Measurements from ENCODE around the gene RBM25. TPM values are rescaled to one million over a fixed set of nuclear protein-coding genes. Genes with fewer than 3 reads are reported as not detected.
A peak's percentile ranks its signal among the peaks of the same experiment; 100 is the strongest.
"Not testable (repeated sequence)": the region's sequence is repeated elsewhere in the genome, so short reads cannot be mapped to it uniquely, and the experiment has no call there.

RBM25 gene
- total and polyA plus RNA-seq, 2 experiments from 2014 or later, result 120 to 204 TPM

- H3K4me2 ChIP-seq; H3F3A ChIP-seq (replicated peaks; ENCODE audit: low read depth); H3K4me1 Mint-ChIP-seq; H3K27ac Mint-ChIP-seq; H3K4me3 Mint-ChIP-seq; H3K79me2 ChIP-seq (replicated peaks; ENCODE audit: insufficient read depth); H3K27me3 Mint-ChIP-seq (ENCODE audit: insufficient read depth, low read depth, poor library complexity); H2AFZ ChIP-seq; H4K20me1 ChIP-seq (replicated peaks; ENCODE audit: insufficient read depth); H3K9me2 ChIP-seq (ENCODE audit: insufficient read depth); H3K27ac ChIP-seq (ENCODE audit: low read depth); H3K9me3 Mint-ChIP-seq; H3K36me3 Mint-ChIP-seq (ENCODE audit: low read depth); H3K4me3 ChIP-seq; H3K36me3 ChIP-seq (ENCODE audit: insufficient read depth); H3K4me1 ChIP-seq (ENCODE audit: insufficient read depth); H3K27me3 ChIP-seq (ENCODE audit: insufficient read depth); ATAC-seq; DNase-seq (ENCODE audit: low spot score): not testable (repeated sequence)
Measured at GRCh38 chr14:73011189-73011588, 47.1 kb upstream of the RBM25 start.

- no peaks in the 10 kb centered on the region for H3K9me3 Mint-ChIP-seq
- Histone ChIP-seq H3K4me1 (ENCODE audit: insufficient read depth) (no peaks in the 10 kb centered on the region), H4K20me1 (replicated peaks; ENCODE audit: insufficient read depth) (no peaks in the 10 kb centered on the region; the same call in 1 of the 2 replicates), H3K27me3 (ENCODE audit: insufficient read depth) (no peaks in the 10 kb centered on the region), H2AFZ (no peak overlapping the region), H3K27ac (ENCODE audit: low read depth) (peak overlapping the region; percentile 26; the same call in 1 of the 2 replicates), H3K9me2 (ENCODE audit: insufficient read depth) (no peaks in the 10 kb centered on the region), H3K4me2 (no peak overlapping the region), H3K36me3 (ENCODE audit: insufficient read depth) (no peaks in the 10 kb centered on the region), H3K79me2 (replicated peaks; ENCODE audit: insufficient read depth) (peaks cover 7% of the 10 kb centered on the region), H3K4me3 (no peak overlapping the region), H3F3A (replicated peaks; ENCODE audit: low read depth) (no peaks in the 10 kb centered on the region)
- no peak for DNase-seq (ENCODE audit: low spot score)
- TF ChIP-seq STAT1 (IDR thresholded peaks at IDR 0.05; ENCODE audit: unreplicated experiment) (no peak), EZH2phosphoT487 (IDR thresholded peaks at IDR 0.05; ENCODE audit: unreplicated experiment) (no peak), EZH2 (IDR thresholded peaks at IDR 0.05; ENCODE audit: low read depth, unreplicated experiment) (no peak), ETS1 (IDR thresholded peaks at IDR 0.05) (no peak), ZNF331 (CRISPR knock-in tag; IDR thresholded peaks at IDR 0.05; ENCODE audit: low read depth) (no peak), JUNB (IDR thresholded peaks at IDR 0.05; ENCODE audit: unreplicated experiment) (no peak), CREB1 (CRISPR knock-in tag; IDR thresholded peaks at IDR 0.05; ENCODE audit: low read depth) (no peak)
- no peak overlapping the region for H3K27ac Mint-ChIP-seq
- H3K36me3 Mint-ChIP-seq (ENCODE audit: low read depth), result peaks cover 2% of the 10 kb centered on the region; the same call in 1 of the 3 replicates
- H3K27me3 Mint-ChIP-seq (ENCODE audit: insufficient read depth, low read depth, poor library complexity), result no peaks in the 10 kb centered on the region
- no peak for ATAC-seq
- H3K4me1 Mint-ChIP-seq, result no peaks in the 10 kb centered on the region
- no peak overlapping the region for H3K4me3 Mint-ChIP-seq
Measured at GRCh38 chr14:73014105-73014504, 44.2 kb upstream of the RBM25 start.

- H3K27me3 Mint-ChIP-seq (ENCODE audit: insufficient read depth, low read depth, poor library complexity); H3K9me2 ChIP-seq (ENCODE audit: insufficient read depth); DNase-seq (ENCODE audit: low spot score); H3K4me2 ChIP-seq; H3K27ac Mint-ChIP-seq; H3K27ac ChIP-seq (ENCODE audit: low read depth); H3K9me3 Mint-ChIP-seq; H3K36me3 ChIP-seq (ENCODE audit: insufficient read depth); H3K36me3 Mint-ChIP-seq (ENCODE audit: low read depth); H3K79me2 ChIP-seq (replicated peaks; ENCODE audit: insufficient read depth); H3K4me1 ChIP-seq (ENCODE audit: insufficient read depth); H4K20me1 ChIP-seq (replicated peaks; ENCODE audit: insufficient read depth); H3F3A ChIP-seq (replicated peaks; ENCODE audit: low read depth); H3K4me3 ChIP-seq; ATAC-seq; H3K27me3 ChIP-seq (ENCODE audit: insufficient read depth); H2AFZ ChIP-seq; H3K4me3 Mint-ChIP-seq; H3K4me1 Mint-ChIP-seq: not testable (repeated sequence)
Measured at GRCh38 chr14:73015552-73015951, 42.8 kb upstream of the RBM25 start.

- H3K4me1 Mint-ChIP-seq; H3K4me1 ChIP-seq (ENCODE audit: insufficient read depth); H3K9me2 ChIP-seq (ENCODE audit: insufficient read depth); DNase-seq (ENCODE audit: low spot score); H3K27me3 Mint-ChIP-seq (ENCODE audit: insufficient read depth, low read depth, poor library complexity); H3K9me3 Mint-ChIP-seq; H3K79me2 ChIP-seq (replicated peaks; ENCODE audit: insufficient read depth); H4K20me1 ChIP-seq (replicated peaks; ENCODE audit: insufficient read depth); H3K27ac ChIP-seq (ENCODE audit: low read depth); H3K36me3 Mint-ChIP-seq (ENCODE audit: low read depth); H2AFZ ChIP-seq; H3K27me3 ChIP-seq (ENCODE audit: insufficient read depth); H3K4me3 ChIP-seq; H3F3A ChIP-seq (replicated peaks; ENCODE audit: low read depth); ATAC-seq; H3K36me3 ChIP-seq (ENCODE audit: insufficient read depth); H3K27ac Mint-ChIP-seq; H3K4me2 ChIP-seq; H3K4me3 Mint-ChIP-seq: not testable (repeated sequence)
Measured at GRCh38 chr14:73016011-73016410, 42.3 kb upstream of the RBM25 start.
